Suprapubic skin (tissue), 3 donors: ENCODE measurements around the gene RTL5.

ENCODE experiments used
- POLR2A ChIP-seq, 2 donors: fragments of 450-650 bp; IDR thresholded peaks; one replicate each; pipeline ENCODE4 v1.6.1; 2017; ENCODE audit warnings: antibody characterized with exemption in 2 of 2, mild to moderate bottlenecking in 2 of 2, moderate library complexity in 2 of 2
- TF ChIP-seq, protein P1 (sequence below), 2 donors: fragments of 200-600 bp in 1 of 2; fragments of 450-650 bp in 1 of 2; sonication (generic) in 1 of 2; IDR thresholded peaks; one replicate each; pipeline ENCODE4 v1.5.1; 2016 to 2019; ENCODE audit warnings: antibody characterized with exemption in 2 of 2, mild to moderate bottlenecking in 1 of 2, moderate library complexity in 1 of 2

DNA sequence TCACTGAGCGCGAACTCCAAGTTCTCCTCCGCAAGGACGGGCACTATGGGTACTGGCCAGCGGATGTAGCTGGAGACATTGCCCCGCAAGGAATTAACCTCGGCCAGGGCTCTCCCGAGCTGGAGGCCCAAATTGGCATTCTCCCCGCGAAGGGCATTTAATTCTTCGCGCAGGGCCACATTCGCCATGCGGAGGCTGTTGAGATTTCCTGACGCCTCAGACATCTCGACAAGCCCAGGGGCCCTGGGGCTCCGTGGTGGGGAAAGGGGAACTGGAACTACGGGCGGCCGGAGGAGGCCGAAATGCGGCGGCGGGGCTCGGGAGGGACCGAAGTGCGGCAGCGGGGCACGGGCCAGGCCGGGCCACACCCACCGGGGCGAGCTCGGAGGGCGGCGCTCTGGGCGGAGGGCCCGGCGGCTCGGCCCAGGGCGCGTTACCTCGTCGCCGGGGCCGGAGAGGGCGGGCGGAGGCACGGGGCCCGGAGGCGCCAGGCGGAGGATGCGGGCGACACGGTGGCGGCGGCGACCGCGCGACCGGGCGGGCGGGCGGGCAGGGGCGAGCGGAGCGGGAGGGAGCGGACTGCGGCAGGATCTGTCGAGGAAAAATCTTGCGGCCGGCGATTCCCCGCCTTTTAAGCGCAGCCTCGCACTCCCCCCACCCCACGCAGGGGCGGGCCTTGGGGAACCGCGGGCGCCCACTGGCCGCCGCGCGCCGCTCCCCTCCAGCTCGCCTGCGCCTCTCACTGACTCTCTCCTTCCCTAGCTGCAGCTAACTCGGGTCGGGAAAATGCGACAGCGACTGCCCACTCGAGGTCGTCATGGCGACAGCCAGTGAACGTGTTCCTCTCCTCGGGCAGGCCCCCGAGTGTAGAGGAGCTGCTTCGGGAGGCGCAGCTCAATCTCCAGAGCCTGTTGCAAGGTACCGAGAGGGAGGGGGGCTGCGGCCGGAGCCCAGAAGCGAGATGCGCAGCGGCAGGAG, at the start of gene RTL5:
- TF ChIP-seq POLR2A (IDR thresholded peaks at IDR 0.05), result no peak
- TF ChIP-seq, protein P1, sequence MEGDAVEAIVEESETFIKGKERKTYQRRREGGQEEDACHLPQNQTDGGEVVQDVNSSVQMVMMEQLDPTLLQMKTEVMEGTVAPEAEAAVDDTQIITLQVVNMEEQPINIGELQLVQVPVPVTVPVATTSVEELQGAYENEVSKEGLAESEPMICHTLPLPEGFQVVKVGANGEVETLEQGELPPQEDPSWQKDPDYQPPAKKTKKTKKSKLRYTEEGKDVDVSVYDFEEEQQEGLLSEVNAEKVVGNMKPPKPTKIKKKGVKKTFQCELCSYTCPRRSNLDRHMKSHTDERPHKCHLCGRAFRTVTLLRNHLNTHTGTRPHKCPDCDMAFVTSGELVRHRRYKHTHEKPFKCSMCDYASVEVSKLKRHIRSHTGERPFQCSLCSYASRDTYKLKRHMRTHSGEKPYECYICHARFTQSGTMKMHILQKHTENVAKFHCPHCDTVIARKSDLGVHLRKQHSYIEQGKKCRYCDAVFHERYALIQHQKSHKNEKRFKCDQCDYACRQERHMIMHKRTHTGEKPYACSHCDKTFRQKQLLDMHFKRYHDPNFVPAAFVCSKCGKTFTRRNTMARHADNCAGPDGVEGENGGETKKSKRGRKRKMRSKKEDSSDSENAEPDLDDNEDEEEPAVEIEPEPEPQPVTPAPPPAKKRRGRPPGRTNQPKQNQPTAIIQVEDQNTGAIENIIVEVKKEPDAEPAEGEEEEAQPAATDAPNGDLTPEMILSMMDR (IDR thresholded peaks at IDR 0.05), result no peak
